ENCODE data around the gene ACSL3.

ACSL3 gene

GRCh38 chr2:222968550-222969155, 107.8 kb downstream of the ACSL3 start:
- peaks cover 25% of the 10 kb centered on the region for H3K4me1 ChIP-seq (ENCODE audit: low read depth, poor library complexity, severe bottlenecking)
- H3K27me3 ChIP-seq (ENCODE audit: insufficient read depth, low read depth), result no peaks in the 10 kb centered on the region
- no peak overlapping the region for H3K27ac ChIP-seq
- no peak overlapping the region for H3K4me3 ChIP-seq (IDR thresholded peaks at IDR 0.05; ENCODE audit: insufficient read depth, low read depth, low read length)
- H3K36me3 ChIP-seq (ENCODE audit: insufficient read depth), result no peaks in the 10 kb centered on the region
- TF ChIP-seq CTCF (conservative IDR thresholded peaks at IDR 0.05; ENCODE audit: low read depth, low read length), result no peak
- no peak overlapping the region for H3K4me2 ChIP-seq
- no peak overlapping the region for H2AFZ ChIP-seq (ENCODE audit: low read depth)
- H4K20me1 ChIP-seq (ENCODE audit: insufficient read depth), result no peaks in the 10 kb centered on the region
- no peak overlapping the region for H3K9ac ChIP-seq
- no peaks in the 10 kb centered on the region for H3K79me2 ChIP-seq (ENCODE audit: insufficient read depth, low read depth)

GRCh38 chr2:222969491-222969890, 108.7 kb downstream of the ACSL3 start:
- Histone ChIP-seq H3K36me3 (ENCODE audit: insufficient read depth) (no peaks in the 10 kb centered on the region), H3K9ac (no peak overlapping the region), H3K27me3 (ENCODE audit: insufficient read depth, low read depth) (no peaks in the 10 kb centered on the region), H3K4me2 (no peak overlapping the region), H3K27ac (no peak overlapping the region), H3K79me2 (ENCODE audit: insufficient read depth, low read depth) (no peaks in the 10 kb centered on the region), H3K4me1 (ENCODE audit: low read depth, poor library complexity, severe bottlenecking) (peaks cover 25% of the 10 kb centered on the region), H3K4me3 (IDR thresholded peaks at IDR 0.05; ENCODE audit: insufficient read depth, low read depth, low read length) (no peak overlapping the region), H2AFZ (ENCODE audit: low read depth) (no peak overlapping the region), H4K20me1 (ENCODE audit: insufficient read depth) (no peaks in the 10 kb centered on the region)
- TF ChIP-seq CTCF (conservative IDR thresholded peaks at IDR 0.05; ENCODE audit: low read depth, low read length), result no peak

- Histone ChIP-seq H3K4me1 (ENCODE audit: low read depth, poor library complexity, severe bottlenecking) (peaks cover 34% of the 10 kb centered on the region), H3K27ac (no peak overlapping the region), H3K79me2 (ENCODE audit: insufficient read depth, low read depth) (no peaks in the 10 kb centered on the region), H3K4me3 (IDR thresholded peaks at IDR 0.05; ENCODE audit: insufficient read depth, low read depth, low read length) (no peak overlapping the region), H3K27me3 (ENCODE audit: insufficient read depth, low read depth) (no peaks in the 10 kb centered on the region), H2AFZ (ENCODE audit: low read depth) (no peak overlapping the region), H3K9ac (no peak overlapping the region), H3K4me2 (no peak overlapping the region), H4K20me1 (ENCODE audit: insufficient read depth) (no peaks in the 10 kb centered on the region), H3K36me3 (ENCODE audit: insufficient read depth) (no peaks in the 10 kb centered on the region)
- no peak for TF ChIP-seq CTCF (conservative IDR thresholded peaks at IDR 0.05; ENCODE audit: low read depth, low read length)
These were observed 111.6 kb downstream of the ACSL3 start for GRCh38 chr2:222972420-222972819.

GRCh38 chr2:222973237-222973636, 112.4 kb downstream of the ACSL3 start:
- no peak for TF ChIP-seq CTCF (conservative IDR thresholded peaks at IDR 0.05; ENCODE audit: low read depth, low read length)
- Histone ChIP-seq H3K27ac (no peak overlapping the region), H2AFZ (ENCODE audit: low read depth) (no peak overlapping the region)

More at GRCh38 chr2:222973237-222973636, 112.4 kb downstream of the ACSL3 start:
- no peak overlapping the region for H3K4me3 ChIP-seq (IDR thresholded peaks at IDR 0.05; ENCODE audit: insufficient read depth, low read depth, low read length)
- H3K4me1 ChIP-seq (ENCODE audit: low read depth, poor library complexity, severe bottlenecking), result peaks cover 34% of the 10 kb centered on the region
- no peak overlapping the region for H3K4me2 ChIP-seq
- no peaks in the 10 kb centered on the region for H3K79me2 ChIP-seq (ENCODE audit: insufficient read depth, low read depth)
- no peaks in the 10 kb centered on the region for H3K27me3 ChIP-seq (ENCODE audit: insufficient read depth, low read depth)
- H3K9ac ChIP-seq, result no peak overlapping the region
- no peaks in the 10 kb centered on the region for H4K20me1 ChIP-seq (ENCODE audit: insufficient read depth)
- no peaks in the 10 kb centered on the region for H3K36me3 ChIP-seq (ENCODE audit: insufficient read depth)

All from KMS-11 (cell line).